Upper lobe of left lung (tissue), 4 donors: Measurements from ENCODE around the gene NAA80.

Experiments
- EP300 ChIP-seq, 4 donors: sonication (generic); formaldehyde crosslinking; IDR thresholded peaks; one replicate each; pipeline ENCODE4 v1.5.1; 2017; ENCODE audit warnings: antibody characterized with exemption in 4 of 4, control low read depth in 2 of 4
- POLR2A ChIP-seq, 4 donors: fragments of 450-650 bp; IDR thresholded peaks; one replicate each; pipeline ENCODE4 v1.5.1; 2016 to 2017; ENCODE audit warnings: antibody characterized with exemption in 4 of 4, mild to moderate bottlenecking in 2 of 4
- POLR2AphosphoS5 ChIP-seq, 2 donors: sonication (generic); formaldehyde crosslinking; IDR thresholded peaks; one replicate each; pipeline ENCODE4 v1.5.1; 2017; ENCODE audit warnings: antibody characterized with exemption in 2 of 2
- TF ChIP-seq, protein P1 (sequence below), 6 experiments: fragments of 450-650 bp in 4 of 6; fragments of 200-600 bp in 2 of 6; sonication (generic) in 2 of 6; IDR thresholded peaks; one replicate each; pipeline ENCODE4 v1.5.1; 2016 to 2019; ENCODE audit warnings: antibody characterized with exemption in 6 of 6

- TF ChIP-seq POLR2A (IDR thresholded peaks at IDR 0.05): peak in 1 of 4 donors; percentile 27
- TF ChIP-seq, protein P1, sequence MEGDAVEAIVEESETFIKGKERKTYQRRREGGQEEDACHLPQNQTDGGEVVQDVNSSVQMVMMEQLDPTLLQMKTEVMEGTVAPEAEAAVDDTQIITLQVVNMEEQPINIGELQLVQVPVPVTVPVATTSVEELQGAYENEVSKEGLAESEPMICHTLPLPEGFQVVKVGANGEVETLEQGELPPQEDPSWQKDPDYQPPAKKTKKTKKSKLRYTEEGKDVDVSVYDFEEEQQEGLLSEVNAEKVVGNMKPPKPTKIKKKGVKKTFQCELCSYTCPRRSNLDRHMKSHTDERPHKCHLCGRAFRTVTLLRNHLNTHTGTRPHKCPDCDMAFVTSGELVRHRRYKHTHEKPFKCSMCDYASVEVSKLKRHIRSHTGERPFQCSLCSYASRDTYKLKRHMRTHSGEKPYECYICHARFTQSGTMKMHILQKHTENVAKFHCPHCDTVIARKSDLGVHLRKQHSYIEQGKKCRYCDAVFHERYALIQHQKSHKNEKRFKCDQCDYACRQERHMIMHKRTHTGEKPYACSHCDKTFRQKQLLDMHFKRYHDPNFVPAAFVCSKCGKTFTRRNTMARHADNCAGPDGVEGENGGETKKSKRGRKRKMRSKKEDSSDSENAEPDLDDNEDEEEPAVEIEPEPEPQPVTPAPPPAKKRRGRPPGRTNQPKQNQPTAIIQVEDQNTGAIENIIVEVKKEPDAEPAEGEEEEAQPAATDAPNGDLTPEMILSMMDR (IDR thresholded peaks at IDR 0.05): peak; percentile 98 to 100 (median 100)
- TF ChIP-seq EP300 (IDR thresholded peaks at IDR 0.05): no peak
- peak; percentile 52 to 59 for TF ChIP-seq POLR2AphosphoS5 (IDR thresholded peaks at IDR 0.05)
These were observed 26.1 kb downstream of the NAA80 start for GRCh38 chr3:50272911-50273688.
